Immature natural killer cell (primary cell): ENCODE results near the gene NAMPT. TPM values are rescaled to one million over a fixed set of nuclear protein-coding genes. Genes with fewer than 3 reads are reported as not detected.
"Not testable (repeated sequence)": the region's sequence is repeated elsewhere in the genome, so short reads cannot be mapped to it uniquely, and the experiment has no call there.

Experiments used
- DNase-seq, 3 donors: peaks; one replicate each; pipeline ENCODE4 v3.0.0; 2022; ENCODE audit warnings: mixed read lengths in 1 of 3
- H3K27ac Mint-ChIP-seq, 6 donors: one replicate each; pipeline ENCODE4 v1.8.0; 2020; ENCODE audit warnings: mixed read lengths in 6 of 6, mild to moderate bottlenecking in 5 of 6, inconsistent platforms in 4 of 6, moderate library complexity in 3 of 6
- H3K27me3 Mint-ChIP-seq, 3 donors: one replicate each; pipeline ENCODE4 v1.8.0; 2020 to 2021; ENCODE audit warnings: low read depth in 3 of 3, mild to moderate bottlenecking in 3 of 3, mixed read lengths in 3 of 3, moderate library complexity in 3 of 3, inconsistent platforms in 1 of 3
- H3K36me3 Mint-ChIP-seq, 3 donors: one replicate each; pipeline ENCODE4 v1.8.0; 2020; ENCODE audit warnings: mixed read lengths in 3 of 3, inconsistent platforms in 2 of 3, mild to moderate bottlenecking in 2 of 3
- H3K4me1 Mint-ChIP-seq, 2 donors: one replicate each; pipeline ENCODE4 v1.8.0; 2020; ENCODE audit warnings: inconsistent platforms in 2 of 2, mild to moderate bottlenecking in 2 of 2, mixed read lengths in 2 of 2, moderate library complexity in 1 of 2
- H3K4me3 Mint-ChIP-seq, 5 donors: one replicate each; pipeline ENCODE4 v1.8.0; 2020; ENCODE audit warnings: mild to moderate bottlenecking in 5 of 5, mixed read lengths in 5 of 5, inconsistent platforms in 3 of 5, moderate library complexity in 3 of 5
- H3K9me3 Mint-ChIP-seq, 6 donors: one replicate each; pipeline ENCODE4 v1.8.0; 2020; ENCODE audit warnings: mild to moderate bottlenecking in 6 of 6, mixed read lengths in 6 of 6, inconsistent platforms in 4 of 6, moderate library complexity in 3 of 6
- polyA plus RNA-seq, 3 donors: library from polyadenylated mRNA; unstranded; fragments of 300-500 nt; fragmentation: Illumina TruSeq; gene quantifications; one replicate each; pipeline ENCODE4 v1.2.3, GENCODE V29; 2021

The NAMPT gene
- polyA plus RNA-seq, 3 donors from 2014 or later: 12.7 to 14.0 (median 13.1) TPM

GRCh38 chr7:106223156-106223555 is 61.6 kb downstream of the NAMPT start:
- H3K4me3 Mint-ChIP-seq: no peak overlapping the region
- no peaks in the 10 kb centered on the region for H3K4me1 Mint-ChIP-seq
- no peaks in the 10 kb centered on the region for H3K36me3 Mint-ChIP-seq
- H3K9me3 Mint-ChIP-seq: no peaks in the 10 kb centered on the region
- peaks cover 0 to 15% (median 8%) of the 10 kb centered on the region in 3 donors for H3K27me3 Mint-ChIP-seq
- H3K27ac Mint-ChIP-seq: no peak overlapping the region
- DNase-seq: no peak

GRCh38 chr7:106222545-106222944 is 62.2 kb downstream of the NAMPT start:
- Mint-ChIP-seq H3K27ac (no peak overlapping the region), H3K27me3 (peaks cover 0 to 14% (median 6%) of the 10 kb centered on the region in 3 donors), H3K4me3 (no peak overlapping the region), H3K36me3 (no peaks in the 10 kb centered on the region), H3K9me3 (no peaks in the 10 kb centered on the region), H3K4me1 (no peaks in the 10 kb centered on the region)
- DNase-seq: no peak

DNA sequence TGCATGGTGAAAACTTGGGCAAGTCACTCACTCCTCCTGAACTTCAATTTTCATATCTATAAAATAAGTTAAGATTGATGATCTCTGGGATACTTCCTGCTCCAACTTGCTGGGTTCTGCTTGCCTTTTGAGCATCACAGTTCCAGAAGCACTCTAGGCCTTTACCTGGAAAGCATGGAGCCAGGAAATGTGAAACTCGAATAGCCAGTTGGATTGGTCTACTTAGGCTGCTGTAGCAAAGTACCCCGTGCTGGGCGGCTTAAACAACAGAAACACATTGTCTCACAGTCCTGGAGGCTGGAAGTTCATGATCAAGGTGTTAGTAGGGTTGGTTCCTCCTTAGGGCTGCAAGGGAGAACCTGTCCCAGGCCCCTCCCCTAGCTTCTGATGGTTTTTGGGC is 64.5 kb downstream of the NAMPT start:
- no peak for DNase-seq
- H3K27me3 Mint-ChIP-seq: peaks cover 4 to 13% (median 13%) of the 10 kb centered on the region in 3 donors
- H3K4me1 Mint-ChIP-seq: no peaks in the 10 kb centered on the region
- no peak overlapping the region for H3K27ac Mint-ChIP-seq
- H3K36me3 Mint-ChIP-seq: no peaks in the 10 kb centered on the region
- peaks cover 0 to 3% (median 0%) of the 10 kb centered on the region in 6 donors for H3K9me3 Mint-ChIP-seq
- no peak overlapping the region for H3K4me3 Mint-ChIP-seq

DNA sequence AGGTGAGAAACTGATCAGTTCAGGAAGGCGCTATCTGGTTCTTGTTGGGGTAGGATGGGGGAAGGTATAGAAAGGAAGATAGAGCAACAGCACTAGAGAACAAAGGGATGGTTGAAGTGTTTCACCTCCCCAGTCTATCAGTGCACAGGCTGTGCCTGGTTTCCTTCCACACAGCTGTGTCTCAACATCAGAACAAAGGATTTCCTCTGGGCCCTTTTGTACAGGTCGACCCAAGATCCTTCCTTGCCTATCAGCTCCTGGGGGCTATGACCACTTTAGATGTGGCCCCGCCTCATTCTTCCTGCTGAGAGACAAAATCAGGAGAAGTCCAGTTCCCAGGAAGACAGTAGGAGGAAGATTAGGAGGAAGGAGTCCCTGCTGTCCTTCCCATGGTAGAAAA is 65.6 kb downstream of the NAMPT start:
- Mint-ChIP-seq H3K27ac (no peak overlapping the region), H3K4me1 (no peaks in the 10 kb centered on the region), H3K9me3 (peaks cover 0 to 3% (median 0%) of the 10 kb centered on the region in 6 donors), H3K36me3 (no peaks in the 10 kb centered on the region), H3K4me3 (no peak overlapping the region), H3K27me3 (peaks cover 4 to 12% (median 12%) of the 10 kb centered on the region in 3 donors)
- DNase-seq: no peak

- no peak for DNase-seq
- Mint-ChIP-seq H3K4me3 (no peak overlapping the region), H3K27me3 (peaks cover 4 to 12% (median 10%) of the 10 kb centered on the region in 3 donors), H3K27ac (no peak overlapping the region), H3K36me3 (no peaks in the 10 kb centered on the region), H3K4me1 (no peaks in the 10 kb centered on the region), H3K9me3 (peaks cover 0 to 3% (median 0%) of the 10 kb centered on the region in 6 donors)
Observed at GRCh38 chr7:106218546-106218945, 66.2 kb downstream of the NAMPT start.

DNA sequence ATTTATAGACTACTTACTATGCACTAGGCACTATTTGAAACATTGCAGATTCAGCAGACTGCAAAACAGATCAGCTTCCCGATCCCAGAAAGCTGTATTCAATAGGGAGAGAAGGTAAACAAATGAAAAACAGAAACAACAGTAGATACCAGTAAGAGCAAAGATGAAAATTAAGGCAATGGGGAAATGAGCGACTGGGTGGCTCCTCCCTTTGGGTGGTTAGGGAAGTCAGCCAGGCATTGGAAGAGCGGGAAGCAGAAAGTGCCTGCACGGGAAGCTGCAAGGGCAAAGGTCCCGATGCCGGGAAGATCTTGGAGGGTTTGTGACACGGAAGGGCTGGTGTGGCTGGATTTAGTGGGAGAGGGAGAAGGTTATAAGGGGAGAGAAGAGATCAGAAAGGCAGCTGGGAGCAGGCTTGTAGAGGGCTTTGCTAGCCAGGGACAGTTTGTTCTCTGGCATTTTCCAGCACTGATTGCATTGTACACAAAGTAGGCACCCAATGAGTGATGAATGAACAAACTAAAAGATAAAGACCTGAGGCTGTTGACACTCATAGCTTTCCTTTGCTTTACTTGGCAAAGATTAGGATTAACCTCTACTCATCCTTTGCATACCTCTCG is 67.8 kb downstream of the NAMPT start:
- Mint-ChIP-seq H3K27me3 (peaks cover 4 to 13% (median 6%) of the 10 kb centered on the region in 3 donors), H3K4me3 (no peak overlapping the region)

GRCh38 chr7:106216517-106216922 is 68.3 kb downstream of the NAMPT start:
- DNase-seq: no peak
- Mint-ChIP-seq H3K27me3 (peaks cover 4 to 15% (median 5%) of the 10 kb centered on the region in 3 donors), H3K4me1 (no peaks in the 10 kb centered on the region), H3K4me3 (no peak overlapping the region), H3K9me3 (peaks cover 0 to 6% (median 0%) of the 10 kb centered on the region in 6 donors), H3K27ac (no peak overlapping the region), H3K36me3 (no peaks in the 10 kb centered on the region)

More for the DNA sequence above, 67.8 kb downstream of the NAMPT start:
- no peak for DNase-seq
- no peaks in the 10 kb centered on the region for H3K4me1 Mint-ChIP-seq
- no peak overlapping the region for H3K27ac Mint-ChIP-seq
- peaks cover 0 to 6% (median 0%) of the 10 kb centered on the region in 6 donors for H3K9me3 Mint-ChIP-seq
- H3K36me3 Mint-ChIP-seq: no peaks in the 10 kb centered on the region

- Mint-ChIP-seq H3K36me3 (no peaks in the 10 kb centered on the region), H3K4me3 (no peak overlapping the region), H3K27ac (no peak overlapping the region), H3K9me3 (peaks cover 0 to 6% (median 0%) of the 10 kb centered on the region in 6 donors), H3K27me3 (peaks cover 4 to 13% (median 5%) of the 10 kb centered on the region in 3 donors), H3K4me1 (no peaks in the 10 kb centered on the region)
- DNase-seq: no peak
Observed at GRCh38 chr7:106215868-106216516, 68.8 kb downstream of the NAMPT start.

- not testable (repeated sequence) for H3K27ac Mint-ChIP-seq, DNase-seq, H3K4me1 Mint-ChIP-seq, H3K9me3 Mint-ChIP-seq, H3K36me3 Mint-ChIP-seq, H3K4me3 Mint-ChIP-seq
- H3K27me3 Mint-ChIP-seq: peaks cover 5 to 13% (median 6%) of the 10 kb centered on the region in 3 donors
Observed at GRCh38 chr7:106208944-106209343, 75.8 kb downstream of the NAMPT start.

GRCh38 chr7:106206826-106207541 is 77.8 kb downstream of the NAMPT start:
- no peaks in the 10 kb centered on the region for H3K36me3 Mint-ChIP-seq
- no peak overlapping the region for H3K4me3 Mint-ChIP-seq
- H3K27ac Mint-ChIP-seq: no peak overlapping the region
- DNase-seq: no peak
- H3K4me1 Mint-ChIP-seq: no peaks in the 10 kb centered on the region
- H3K27me3 Mint-ChIP-seq: peaks cover 4 to 13% (median 5%) of the 10 kb centered on the region in 3 donors
- peaks cover 0 to 6% (median under 1%) of the 10 kb centered on the region in 6 donors for H3K9me3 Mint-ChIP-seq

DNA sequence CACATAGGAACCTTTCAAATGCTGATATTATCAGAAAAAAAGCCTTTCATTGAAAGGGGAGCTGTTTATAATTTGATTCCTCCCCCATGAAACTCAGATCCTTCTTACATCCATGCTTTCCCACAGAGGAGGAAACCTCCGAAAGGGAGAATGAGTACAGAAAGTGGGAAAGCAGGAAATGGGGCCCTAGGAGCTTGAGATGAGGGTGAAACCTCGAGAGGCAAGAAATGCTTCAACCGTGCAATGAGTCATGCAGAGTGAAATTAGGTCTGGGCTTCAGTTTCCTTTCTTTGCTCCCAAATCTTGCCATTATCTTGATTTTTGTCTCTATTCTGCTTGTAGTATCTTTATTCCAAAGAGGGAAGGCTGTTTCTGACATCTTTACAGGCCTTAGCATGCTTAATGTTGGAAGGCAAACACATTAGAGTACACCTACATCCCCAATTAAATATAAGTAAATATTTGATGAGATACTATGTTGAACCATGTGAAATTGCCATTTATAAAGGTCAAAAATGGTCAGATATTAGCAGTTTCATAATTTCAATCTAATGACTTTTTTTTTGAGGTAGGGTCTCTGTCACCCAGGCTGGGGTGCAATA is 79.1 kb downstream of the NAMPT start:
- Mint-ChIP-seq H3K9me3 (peaks cover 0 to 6% (median under 1%) of the 10 kb centered on the region in 6 donors), H3K4me1 (no peaks in the 10 kb centered on the region), H3K27ac (no peak overlapping the region), H3K36me3 (no peaks in the 10 kb centered on the region), H3K27me3 (peaks cover 4 to 19% (median 5%) of the 10 kb centered on the region in 3 donors), H3K4me3 (no peak overlapping the region)
- no peak for DNase-seq

DNA sequence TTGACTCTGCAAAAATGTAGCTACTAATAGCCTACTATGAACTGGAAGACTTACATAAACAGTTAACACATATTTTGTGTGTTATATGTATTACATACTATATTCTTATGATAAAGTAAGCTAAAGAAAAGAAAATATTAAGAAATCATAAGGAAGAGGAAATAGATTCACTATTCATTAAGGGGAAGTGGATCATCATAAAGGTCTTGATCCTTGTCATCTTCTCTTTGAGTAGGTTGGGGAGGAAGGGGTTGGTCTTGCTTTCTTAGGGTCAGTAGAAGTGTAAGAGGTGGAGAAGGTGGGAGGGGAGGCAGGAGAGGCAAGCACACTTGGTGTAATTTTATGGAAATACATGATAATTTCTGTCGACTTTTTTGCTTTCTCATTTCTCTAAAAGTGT is 81.3 kb downstream of the NAMPT start:
- H3K9me3 Mint-ChIP-seq: peaks cover 0 to 6% (median under 1%) of the 10 kb centered on the region in 6 donors
- H3K27me3 Mint-ChIP-seq: peaks cover 1 to 16% (median 4%) of the 10 kb centered on the region in 3 donors
- DNase-seq: no peak
- H3K27ac Mint-ChIP-seq: no peak overlapping the region
- no peak overlapping the region for H3K4me3 Mint-ChIP-seq
- no peaks in the 10 kb centered on the region for H3K36me3 Mint-ChIP-seq
- no peaks in the 10 kb centered on the region for H3K4me1 Mint-ChIP-seq

- peaks cover 1 to 9% (median 2%) of the 10 kb centered on the region in 3 donors for H3K27me3 Mint-ChIP-seq
- H3K9me3 Mint-ChIP-seq: no peaks in the 10 kb centered on the region
- no peaks in the 10 kb centered on the region for H3K4me1 Mint-ChIP-seq
- H3K27ac Mint-ChIP-seq: no peak overlapping the region
- no peak for DNase-seq
- H3K4me3 Mint-ChIP-seq: no peak overlapping the region
- H3K36me3 Mint-ChIP-seq: no peaks in the 10 kb centered on the region
Observed at GRCh38 chr7:106201164-106201563, 83.6 kb downstream of the NAMPT start.
